ENCODE measurements around the gene FGFRL1.
"Not testable (repeated sequence)": the region's sequence is repeated elsewhere in the genome, so short reads cannot be mapped to it uniquely, and the experiment has no call there.

Gene FGFRL1

DNA sequence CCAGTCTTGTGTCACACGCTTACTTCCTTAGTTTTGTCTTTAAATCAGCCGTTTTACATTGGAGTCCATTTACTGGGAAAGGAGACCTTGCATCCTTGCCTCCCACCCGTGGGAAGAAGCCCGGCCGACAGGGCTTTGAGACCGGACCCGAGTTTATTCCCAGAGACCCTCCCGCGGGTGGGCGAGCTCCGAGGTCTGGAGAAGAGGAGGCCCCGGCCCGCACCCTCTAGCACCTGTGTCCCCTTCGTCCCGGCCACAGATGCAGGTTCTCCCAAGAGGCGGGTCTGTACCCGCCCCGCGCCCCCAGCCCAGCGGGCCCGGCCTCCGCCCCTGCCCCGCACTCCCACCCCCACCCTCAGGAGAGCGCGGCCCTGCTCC, 14.4 kb upstream of the FGFRL1 start:
- H3K27ac ChIP-seq: no peak overlapping the region
- TF ChIP-seq, protein P1, sequence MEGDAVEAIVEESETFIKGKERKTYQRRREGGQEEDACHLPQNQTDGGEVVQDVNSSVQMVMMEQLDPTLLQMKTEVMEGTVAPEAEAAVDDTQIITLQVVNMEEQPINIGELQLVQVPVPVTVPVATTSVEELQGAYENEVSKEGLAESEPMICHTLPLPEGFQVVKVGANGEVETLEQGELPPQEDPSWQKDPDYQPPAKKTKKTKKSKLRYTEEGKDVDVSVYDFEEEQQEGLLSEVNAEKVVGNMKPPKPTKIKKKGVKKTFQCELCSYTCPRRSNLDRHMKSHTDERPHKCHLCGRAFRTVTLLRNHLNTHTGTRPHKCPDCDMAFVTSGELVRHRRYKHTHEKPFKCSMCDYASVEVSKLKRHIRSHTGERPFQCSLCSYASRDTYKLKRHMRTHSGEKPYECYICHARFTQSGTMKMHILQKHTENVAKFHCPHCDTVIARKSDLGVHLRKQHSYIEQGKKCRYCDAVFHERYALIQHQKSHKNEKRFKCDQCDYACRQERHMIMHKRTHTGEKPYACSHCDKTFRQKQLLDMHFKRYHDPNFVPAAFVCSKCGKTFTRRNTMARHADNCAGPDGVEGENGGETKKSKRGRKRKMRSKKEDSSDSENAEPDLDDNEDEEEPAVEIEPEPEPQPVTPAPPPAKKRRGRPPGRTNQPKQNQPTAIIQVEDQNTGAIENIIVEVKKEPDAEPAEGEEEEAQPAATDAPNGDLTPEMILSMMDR (IDR thresholded peaks at IDR 0.05): no peak
- H3K4me3 ChIP-seq: peak overlapping the region; percentile 63
- DNase-seq (ENCODE audit: low spot score): no peak

DNA sequence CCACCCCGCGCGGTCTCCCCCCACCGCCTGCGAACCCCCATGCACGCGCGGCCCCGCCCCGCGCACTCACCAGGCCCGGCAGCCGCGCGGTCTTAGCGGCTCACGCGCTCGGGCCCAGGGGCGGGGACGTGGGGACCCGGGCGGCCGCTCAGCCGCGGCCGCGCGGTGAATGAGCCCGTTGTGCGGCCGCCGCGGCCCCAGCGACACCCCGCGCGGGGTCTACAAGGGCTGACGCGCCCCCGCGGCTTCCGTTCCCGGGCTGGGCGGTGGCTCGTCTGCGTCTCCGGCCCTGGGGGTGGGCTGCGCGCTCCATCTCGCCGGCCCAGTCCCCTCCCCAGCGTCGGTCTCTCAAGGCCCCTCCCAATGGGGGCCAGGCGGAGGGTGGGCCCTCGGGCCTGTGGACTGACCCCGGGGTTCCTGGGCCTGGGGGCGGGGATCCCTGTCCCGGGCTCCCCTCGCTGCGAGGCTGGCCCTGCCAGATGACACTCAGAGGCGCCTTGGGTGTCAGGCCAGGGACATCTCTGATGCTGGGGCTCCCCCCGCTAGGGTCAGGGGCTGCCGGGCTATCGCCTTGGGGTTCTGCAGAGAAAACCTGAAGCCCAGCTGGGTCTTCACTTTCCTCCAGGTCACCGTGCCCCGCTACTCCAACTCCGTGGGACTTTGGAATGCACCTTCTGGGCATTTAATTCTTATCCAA, 13.9 kb upstream of the FGFRL1 start:
- Histone ChIP-seq H3K4me3 (peak overlapping the region; percentile 63), H3K27ac (no peak overlapping the region)
- TF ChIP-seq, protein P1 (IDR thresholded peaks at IDR 0.05): no peak
- no peak for DNase-seq (ENCODE audit: low spot score)

DNA sequence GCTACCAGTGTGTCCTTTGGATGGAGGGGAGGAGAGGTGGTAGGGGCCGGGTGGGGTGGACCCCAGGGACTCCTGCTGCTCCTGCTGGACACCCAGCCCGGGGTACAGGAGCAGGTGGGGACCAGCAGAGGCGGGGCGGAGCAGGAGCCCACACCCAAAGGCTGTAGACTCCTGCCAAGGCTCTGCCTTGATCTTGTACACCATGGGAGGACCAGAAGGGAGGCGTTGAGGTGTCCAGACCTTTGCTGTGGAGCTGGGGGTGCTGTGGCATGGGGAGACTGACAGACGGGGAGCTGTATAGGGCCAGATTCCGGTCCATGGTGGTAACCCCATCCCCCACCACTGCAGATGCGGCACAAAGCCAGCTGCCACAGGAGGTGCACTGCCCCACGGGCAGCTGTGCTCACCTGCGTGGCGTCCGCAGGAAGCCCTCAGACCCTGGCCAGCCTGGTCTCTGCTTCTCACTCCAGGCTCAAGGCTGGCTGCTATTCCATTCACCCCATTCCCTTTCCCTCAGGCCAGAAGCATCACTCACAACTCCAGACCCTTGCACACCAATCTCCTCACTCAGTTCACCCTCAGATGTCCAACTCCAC, 13.2 kb upstream of the FGFRL1 start:
- Histone ChIP-seq H3K4me3 (no peak overlapping the region), H3K27ac (no peak overlapping the region)
- no peak for DNase-seq (ENCODE audit: low spot score)
- TF ChIP-seq, protein P1 (IDR thresholded peaks at IDR 0.05): no peak

DNA sequence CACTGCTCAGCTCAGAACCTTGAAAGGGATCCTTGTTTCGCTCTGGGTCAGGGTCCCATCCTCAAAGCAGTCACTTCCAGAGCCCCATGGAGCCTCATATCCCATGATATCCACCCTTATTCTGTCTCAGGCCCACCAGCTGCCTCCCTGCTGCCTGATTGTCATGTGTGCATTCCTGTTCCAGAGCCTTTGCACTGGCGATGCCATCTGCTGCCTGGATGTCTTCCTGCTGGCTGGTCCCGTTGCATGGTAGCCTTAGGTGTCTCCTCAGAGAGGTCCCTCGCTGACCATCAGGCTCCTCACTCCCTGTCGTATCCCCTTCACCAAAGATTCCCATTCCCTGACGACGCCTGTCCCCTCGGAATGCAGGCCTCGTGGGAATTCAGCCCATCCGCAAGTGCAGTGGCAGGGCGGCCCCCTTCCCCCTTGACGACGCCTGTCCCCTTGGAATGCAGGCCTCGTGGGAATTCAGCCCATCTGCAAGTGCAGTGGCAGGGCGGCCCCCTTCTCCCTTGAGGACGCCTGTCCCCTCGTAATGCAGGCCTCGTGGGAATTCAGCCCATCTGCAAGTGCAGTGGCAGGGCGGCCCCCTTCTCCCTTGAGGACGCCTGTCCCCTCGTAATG, 12.1 kb upstream of the FGFRL1 start:
- DNase-seq (ENCODE audit: low spot score); H3K27ac ChIP-seq: not testable (repeated sequence)

DNA sequence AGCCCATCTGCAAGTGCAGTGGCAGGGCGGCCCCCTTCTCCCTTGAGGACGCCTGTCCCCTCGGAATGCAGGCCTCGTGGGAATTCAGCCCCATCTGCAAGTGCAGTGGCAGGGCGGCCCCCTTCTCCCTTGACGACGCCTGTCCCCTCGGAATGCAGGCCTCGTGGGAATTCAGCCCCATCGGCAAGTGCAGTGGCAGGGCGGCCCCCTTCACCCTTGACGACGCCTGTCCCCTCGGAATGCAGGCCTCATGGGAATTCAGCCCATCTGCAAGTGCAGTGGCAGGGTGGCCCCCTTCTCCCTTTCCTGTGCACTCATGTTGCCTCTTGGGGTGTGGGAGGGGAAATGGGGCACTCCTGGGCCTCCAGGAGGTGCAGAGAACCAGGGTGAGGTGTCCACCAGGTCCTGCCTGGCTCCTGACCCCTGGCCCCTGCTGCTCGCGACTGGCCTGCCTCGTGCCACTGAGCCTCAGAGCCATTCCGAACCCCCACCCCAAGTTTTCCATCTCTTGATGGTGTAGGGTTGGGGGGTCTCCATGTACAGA, 11.5 kb upstream of the FGFRL1 start:
- DNase-seq (ENCODE audit: low spot score): no peak
- TF ChIP-seq, protein P1 (IDR thresholded peaks at IDR 0.05): no peak
- no peak overlapping the region for H3K27ac ChIP-seq
- H3K4me3 ChIP-seq: no peak overlapping the region

More for the DNA sequence above, 12.1 kb upstream of the FGFRL1 start:
- H3K4me3 ChIP-seq: not testable (repeated sequence)

DNA sequence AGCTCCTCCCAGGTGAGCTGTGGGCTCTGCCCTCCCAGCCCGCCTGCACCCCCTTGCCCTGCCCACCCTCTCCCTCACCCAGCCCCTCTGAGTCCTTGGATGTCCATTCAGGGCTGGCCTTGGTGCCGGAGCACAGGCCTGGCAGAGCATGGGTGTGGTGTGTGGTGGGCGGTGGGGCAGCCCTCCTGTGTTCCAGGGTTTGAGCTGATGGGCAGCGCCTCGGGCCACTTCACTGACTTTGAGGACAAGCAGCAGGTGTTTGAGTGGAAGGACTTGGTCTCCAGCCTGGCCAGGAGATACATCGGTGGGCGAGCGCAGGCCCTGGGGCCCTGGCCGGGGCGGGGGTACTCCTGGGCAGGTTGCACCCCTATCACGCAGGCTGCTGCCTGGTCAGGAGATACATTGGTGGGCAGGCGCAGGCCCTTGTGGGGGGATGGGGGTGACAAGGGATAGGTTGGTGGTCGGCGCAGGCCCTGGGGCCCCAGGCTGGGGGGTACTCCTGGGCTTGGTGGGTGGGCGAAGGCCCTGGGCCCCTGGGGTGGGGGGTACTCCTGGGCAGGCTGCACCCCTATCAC, 10.7 kb upstream of the FGFRL1 start:
- TF ChIP-seq, protein P1 (IDR thresholded peaks at IDR 0.05): no peak
- no peak overlapping the region for H3K4me3 ChIP-seq
- DNase-seq (ENCODE audit: low spot score): no peak
- no peak overlapping the region for H3K27ac ChIP-seq

DNA sequence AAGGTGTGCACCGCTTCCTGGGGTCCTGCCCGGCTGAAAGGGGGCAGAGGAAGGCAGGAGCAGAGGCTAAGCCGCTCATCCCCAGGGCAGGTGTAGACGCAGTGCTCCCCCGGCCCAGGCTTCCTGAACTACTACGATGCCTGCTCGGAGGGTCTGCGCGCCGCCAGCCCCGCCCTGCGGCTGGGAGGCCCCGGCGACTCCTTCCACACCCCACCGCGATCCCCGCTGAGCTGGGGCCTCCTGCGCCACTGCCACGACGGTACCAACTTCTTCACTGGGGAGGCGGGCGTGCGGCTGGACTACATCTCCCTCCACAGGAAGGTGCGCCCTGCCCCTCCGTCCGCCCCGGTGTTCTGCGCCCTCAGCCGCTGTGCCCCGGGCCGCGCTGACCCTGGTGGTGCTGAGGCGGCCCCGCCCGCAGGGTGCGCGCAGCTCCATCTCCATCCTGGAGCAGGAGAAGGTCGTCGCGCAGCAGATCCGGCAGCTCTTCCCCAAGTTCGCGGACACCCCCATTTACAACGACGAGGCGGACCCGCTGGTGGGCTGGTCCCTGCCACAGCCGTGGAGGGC, 9.8 kb upstream of the FGFRL1 start:
- DNase-seq (ENCODE audit: low spot score): no peak
- TF ChIP-seq, protein P1 (IDR thresholded peaks at IDR 0.05): no peak
- Histone ChIP-seq H3K4me3 (no peak overlapping the region), H3K27ac (no peak overlapping the region)

Data from coronary artery (tissue), 2 donors.